HepG2 (cell line): ENCODE measurements around the gene CYP26A1. TPM values are rescaled to one million over a fixed set of nuclear protein-coding genes. Genes with fewer than 3 reads are reported as not detected.

ENCODE experiments used
- ATAC-seq: fragments of 200-7000 bp; cut with Tn5 transposase; 3 replicates; pipeline ENCODE4 v1.9.1; 2020; ENCODE audit warnings: mild to moderate bottlenecking, moderate library complexity
- BruUV-seq: library from RNA; stranded (reverse); fragments of 400-500 nt; replicated peaks from 2 replicates; lab custom pipeline; 2021; lab: Mats Ljungman, UMichigan
- CTCF ChIA-PET: fragments of 300-600 bp; formaldehyde crosslinking; extraction: SDS; loops from one replicate; lab custom pipeline; 2021; ENCODE audit warnings: low total read pairs, inconsistent platforms, low intra/inter-chr PET ratio; lab: Yijun Ruan, JAX
- POLR2A ChIA-PET: fragments of 350-600 bp; sonication (Branson Sonifier 250); formaldehyde crosslinking; loops from one replicate; lab custom pipeline; 2020; ENCODE audit warnings: antibody characterized with exemption, inconsistent platforms; lab: Yijun Ruan, JAX
- DNase-seq: peaks from one replicate; pipeline ENCODE4 v3.0.0-alpha.2; 2015; ENCODE audit warnings: low spot score
- FAIRE-seq: peaks from 3 replicates; lab custom pipeline; 2011; peaks lifted over from hg19 to GRCh38; lab: Jason Lieb, UNC
- H2AFZ ChIP-seq: one replicate; pipeline ENCODE4 v1.6.1; 2011; ENCODE audit warnings: low read length, inconsistent platforms
- H3K27ac ChIP-seq: fragments of 300-600 bp; 3 replicates; pipeline ENCODE4 v1.8.0; 2011; ENCODE audit warnings: mixed run types, mild to moderate bottlenecking, mixed read lengths, low read length, inconsistent platforms; ENCODE audit not compliant: insufficient read depth; ENCODE audit errors: extremely low read length
- H3K27me3 ChIP-seq, 2 experiments: fragments of 200-600 bp in 1 of 2; 2 replicates in 1 of 2; 3 replicates in 1 of 2; pipeline versions ENCODE4 v1.6.0 to v1.8.0; 2011; ENCODE audit warnings: low read length in 2 of 2, mild to moderate bottlenecking in 2 of 2, moderate library complexity in 2 of 2, inconsistent platforms in 1 of 2; ENCODE audit not compliant: insufficient read depth in 2 of 2, control insufficient read depth in 1 of 2
- H3K36me3 ChIP-seq, 2 experiments: fragments of 200-600 bp in 1 of 2; replicated peaks in 1 of 2; 2 replicates in 1 of 2; 3 replicates in 1 of 2; pipeline versions ENCODE4 v1.5.1 to v1.8.0; 2011; ENCODE audit warnings: low read length in 2 of 2, inconsistent platforms in 1 of 2; ENCODE audit not compliant: insufficient read depth in 2 of 2, control insufficient read depth in 1 of 2
- H3K4me1 ChIP-seq: 2 replicates; pipeline ENCODE4 v1.5.1; 2012; ENCODE audit warnings: low read length, inconsistent platforms; ENCODE audit not compliant: insufficient read depth
- H3K4me2 ChIP-seq: 2 replicates; pipeline ENCODE4 v1.6.0; 2011; ENCODE audit warnings: low read depth, low read length, inconsistent platforms
- H3K4me3 ChIP-seq, 3 experiments: fragments of 200-600 bp in 1 of 3; sonication (generic), shearing (Covaris generic) in 1 of 3; replicated peaks in 1 of 3; 2 replicates each; pipeline ENCODE4 v1.5.1; 2011 to 2016; ENCODE audit warnings: low read length in 3 of 3, inconsistent platforms in 2 of 3, low read depth in 2 of 3, mild to moderate bottlenecking in 2 of 3, control low read depth in 1 of 3, mixed read lengths in 1 of 3; ENCODE audit not compliant: insufficient read depth in 1 of 3
- H3K79me2 ChIP-seq: one replicate; pipeline ENCODE4 v1.6.1; 2011; ENCODE audit warnings: low read length, inconsistent platforms; ENCODE audit not compliant: insufficient read depth
- H3K9ac ChIP-seq: 2 replicates; pipeline ENCODE4 v1.6.0; 2011; ENCODE audit warnings: mild to moderate bottlenecking, low read depth, low read length, inconsistent platforms; ENCODE audit not compliant: insufficient read depth
- H3K9me3 ChIP-seq: 2 replicates; pipeline ENCODE4 v1.5.1; 2012; ENCODE audit warnings: mild to moderate bottlenecking, low read length
- H4K20me1 ChIP-seq: 2 replicates; pipeline ENCODE4 v1.6.0; 2011; ENCODE audit warnings: inconsistent platforms, mild to moderate bottlenecking, low read length, moderate library complexity; ENCODE audit not compliant: insufficient read depth
- CTCF ChIP-seq: sonication (generic); formaldehyde crosslinking; IDR thresholded peaks from 2 replicates; pipeline ENCODE4 v1.5.0; 2020; ENCODE audit warnings: mild to moderate bottlenecking, missing genetic modification reagents, moderate library complexity
- ETV5 ChIP-seq: IDR thresholded peaks from 2 replicates; pipeline ENCODE4 v1.6.1; 2018; ENCODE audit warnings: missing biosample characterization, missing genetic modification reagents, inconsistent platforms, borderline replicate concordance
- MEF2D ChIP-seq: sonication (generic); formaldehyde crosslinking; IDR thresholded peaks from 2 replicates; pipeline ENCODE4 v1.5.1; 2020; ENCODE audit warnings: mild to moderate bottlenecking, missing genetic modification reagents
- MIER3 ChIP-seq: IDR thresholded peaks from 2 replicates; pipeline ENCODE4 v1.6.1; 2016; ENCODE audit warnings: missing compliant biosample characterization, borderline replicate concordance
- PTBP1 ChIP-seq: fragments of 200-400 bp; formaldehyde crosslinking; IDR thresholded peaks from 2 replicates; pipeline ENCODE4 v1.6.1; 2018; ENCODE audit warnings: low read length, low read depth; ENCODE audit not compliant: poor library complexity, severe bottlenecking
- SUZ12 ChIP-seq: fragments of 150-350 bp; IDR thresholded peaks from 2 replicates; pipeline ENCODE4 v1.6.1; 2014; ENCODE audit warnings: low read depth, low read length
- TBX2 ChIP-seq: sonication (generic); formaldehyde crosslinking; IDR thresholded peaks from 2 replicates; pipeline ENCODE4 v1.5.0; 2020; ENCODE audit warnings: missing genetic modification reagents, mild to moderate bottlenecking, borderline replicate concordance
- TMF1 ChIP-seq: sonication (generic); formaldehyde crosslinking; IDR thresholded peaks from 2 replicates; pipeline ENCODE4 v1.8.1; 2022; ENCODE audit warnings: low read depth, missing genetic modification reagents
- ZBTB37 ChIP-seq: sonication (generic); formaldehyde crosslinking; IDR thresholded peaks from 2 replicates; pipeline ENCODE4 v1.4.0; 2020; ENCODE audit warnings: mild to moderate bottlenecking, missing genetic modification reagents
- ZMYM2 ChIP-seq: sonication (generic); formaldehyde crosslinking; IDR thresholded peaks from 2 replicates; pipeline ENCODE4 v1.8.0; 2022; ENCODE audit warnings: mild to moderate bottlenecking, missing genetic modification reagents
- ZNF263 ChIP-seq: sonication (generic); formaldehyde crosslinking; IDR thresholded peaks from 2 replicates; pipeline ENCODE4 v1.4.0; 2020; ENCODE audit warnings: missing genetic modification reagents
- WGBS: methylation state at CpG from one replicate; pipeline ENCODE4 v1.1.6; 2017; ENCODE audit warnings: low lambda C conversion rate; 5-methylcytosine and 5-hydroxymethylcytosine counted together
- in situ Hi-C: cut with HindIII; loops from 2 replicates; pipeline ENCODE4 v1.10.0; 2017; ENCODE audit warnings: low pct_unique_long_range_greater_than_20kb; ENCODE audit not compliant: extremely low pct_ligation_motif_present
- intact Hi-C: fragments of 100-400 bp; cut with micrococcal nuclease; formaldehyde crosslinking; loops from one replicate; pipeline ENCODE4 v1.10.0; 2022; ENCODE audit not compliant: unreplicated experiment
- polyA plus RNA-seq, 8 experiments: library from polyadenylated mRNA; depleted of rRNA in 3 of 8; stranded (reverse) in 7 of 8; unstranded in 1 of 8; fragments of >200 nt; fragmentation: Illumina TruSeq in 4 of 8; extraction: Trizol in 4 of 8; gene quantifications; 2 replicates each; pipeline versions ENCODE4 v1.2.1 to v1.2.3, GENCODE V29; 2011 to 2016; ENCODE audit warnings: low read depth in 4 of 8, missing spikeins in 1 of 8, mixed read lengths in 1 of 8; ENCODE audit not compliant: insufficient read depth in 1 of 8
- total RNA-seq, 5 experiments: library from RNA; depleted of rRNA; stranded (reverse); fragments of >200 nt; fragmentation: Illumina TruSeq; extraction: Trizol; gene quantifications; 2 replicates each; pipeline ENCODE4 v1.2.3, GENCODE V29; 2016; ENCODE audit warnings: low read depth in 1 of 5

CYP26A1 gene
- total and polyA plus RNA-seq, 2 of the 13 experiments (the other 11 are each of a cell fraction or from before 2014, with no cell fraction given): 0.15 TPM; not detected in 1

GRCh38 chr10:93095225-93095624 lies 21.5 kb downstream of the CYP26A1 start:
- no peaks in the 10 kb centered on the region for H3K36me3 ChIP-seq
- H3K9me3 ChIP-seq: no peaks in the 10 kb centered on the region
- peak; percentile 52; the same call in 1 of the 3 replicates for ATAC-seq
- intact Hi-C loops: no loop called here
- no peak for TF ChIP-seq SUZ12
- TF ChIP-seq ZBTB37 (CRISPR knock-in tag): no peak
- 0 out of 2 replicates have a peak, but pooled peaks have one; percentile 18 for TF ChIP-seq ZNF263 (CRISPR knock-in tag)
- peak; percentile 30; the same call in 1 of the 2 replicates for TF ChIP-seq CTCF
- TF ChIP-seq TMF1 (CRISPR knock-in tag): no peak
- no peak overlapping the region for H2AFZ ChIP-seq
- H3K9ac ChIP-seq: no peak overlapping the region
- H3K27ac ChIP-seq: no peak overlapping the region
- H3K4me1 ChIP-seq: no peaks in the 10 kb centered on the region
- no peaks in the 10 kb centered on the region for H3K79me2 ChIP-seq
- no peaks in the 10 kb centered on the region for H4K20me1 ChIP-seq
- ChIA-PET POLR2A (no interaction called here), CTCF (no interaction called here)
- FAIRE-seq: no peak
- no peak overlapping the region for H3K4me3 ChIP-seq
- no peak overlapping the region for H3K4me2 ChIP-seq
- in situ Hi-C loops: no loop called here
- no CpG with 5 or more reads among the region's 1 CpG for WGBS
- BruUV-seq: no TSS peak
- no peak for DNase-seq
- H3K27me3 ChIP-seq: no peaks in the 10 kb centered on the region; a peak in 1 of 5 replicates

- in situ Hi-C loops (no loop called here), intact Hi-C loops (no loop called here)
- H3K9ac ChIP-seq: no peak overlapping the region
- ATAC-seq: no peak
- H3K4me1 ChIP-seq: no peaks in the 10 kb centered on the region
- ChIA-PET POLR2A (no interaction called here), CTCF (no interaction called here)
- H4K20me1 ChIP-seq: no peaks in the 10 kb centered on the region
- WGBS: 0% methylated on average over 1 of the region's 5 CpGs
- no TSS peak for BruUV-seq
- no peak overlapping the region for H2AFZ ChIP-seq
- no peaks in the 10 kb centered on the region; a peak in 1 of 5 replicates for H3K27me3 ChIP-seq
- no peak overlapping the region for H3K27ac ChIP-seq
- no peaks in the 10 kb centered on the region for H3K36me3 ChIP-seq
- no peaks in the 10 kb centered on the region for H3K79me2 ChIP-seq
- no peaks in the 10 kb centered on the region for H3K9me3 ChIP-seq
- H3K4me2 ChIP-seq: no peak overlapping the region
- no peak for TF ChIP-seq MIER3 (CRISPR knock-in tag)
- TF ChIP-seq ZMYM2 (CRISPR knock-in tag): no peak
- TF ChIP-seq TBX2 (CRISPR knock-in tag): no peak
- no peak for TF ChIP-seq MEF2D (CRISPR knock-in tag)
- no peak for TF ChIP-seq ETV5 (CRISPR knock-in tag)
- TF ChIP-seq PTBP1: no peak
- no peak for DNase-seq
- no peak overlapping the region for H3K4me3 ChIP-seq
- FAIRE-seq: no peak
Measured at GRCh38 chr10:93096901-93097300, 23.2 kb downstream of the CYP26A1 start.
